Stomach (tissue), 4 donors: ENCODE results near the gene SRP19.

Experiments
- CTCF ChIP-seq, 7 experiments: fragments of 450-650 bp in 4 of 7; fragments of 200-600 bp in 3 of 7; sonication (generic) in 3 of 7; IDR thresholded peaks; one replicate each; pipeline ENCODE4 v1.5.1; 2016 to 2019; ENCODE audit warnings: antibody characterized with exemption in 7 of 7, control low read depth in 2 of 7, mild to moderate bottlenecking in 1 of 7
- POLR2A ChIP-seq, 4 donors: fragments of 450-650 bp; IDR thresholded peaks; one replicate each; pipeline ENCODE4 v1.6.1; 2016; ENCODE audit warnings: antibody characterized with exemption in 4 of 4, control low read depth in 2 of 4, mild to moderate bottlenecking in 1 of 4, moderate library complexity in 1 of 4
- POLR2AphosphoS5 ChIP-seq, 3 donors: sonication (generic); formaldehyde crosslinking; IDR thresholded peaks; one replicate each; pipeline ENCODE4 v1.6.1; 2016; ENCODE audit warnings: antibody characterized with exemption in 3 of 3

DNA sequence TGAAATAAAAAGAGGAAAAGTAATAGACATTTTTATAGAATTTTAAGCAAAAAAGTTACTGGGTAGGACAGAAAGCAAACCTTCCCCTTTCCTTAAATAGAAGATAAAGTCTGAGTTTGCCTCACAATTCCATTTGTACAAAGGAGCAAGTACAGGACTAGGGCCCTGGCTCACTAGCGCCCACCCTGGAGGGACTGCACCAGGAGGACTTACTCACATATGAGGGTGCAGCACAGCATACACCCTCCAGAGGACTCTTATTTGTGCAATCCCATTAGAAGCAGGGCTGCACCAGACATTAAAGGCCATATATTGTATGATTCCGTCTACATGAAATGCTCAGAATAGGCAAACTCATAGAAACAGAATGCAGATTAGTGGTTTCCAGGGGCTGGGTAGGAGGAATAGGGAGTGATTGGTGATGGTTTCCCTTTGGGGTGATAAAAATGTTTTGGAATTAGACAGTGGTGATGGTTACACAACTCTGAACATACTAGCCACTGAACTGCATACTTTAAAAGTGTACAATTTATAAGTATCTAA is 56.4 kb downstream of the SRP19 start:
- no peak for TF ChIP-seq CTCF (IDR thresholded peaks at IDR 0.05)
- no peak for TF ChIP-seq POLR2A (IDR thresholded peaks at IDR 0.05)
- TF ChIP-seq POLR2AphosphoS5 (IDR thresholded peaks at IDR 0.05): no peak
